ENCODE results near the gene TAAR5. TPM values are rescaled to one million over a fixed set of nuclear protein-coding genes. Genes with fewer than 3 reads are reported as not detected.

The TAAR5 gene
- total and polyA plus RNA-seq, 7 donors: not detected

- no peaks in the 10 kb centered on the region for H3K36me3 ChIP-seq (ENCODE audit: insufficient read depth in 1 of 2, low read depth in 1 of 2)
- H3K4me3 ChIP-seq: no peak overlapping the region
- H3K4me1 ChIP-seq: no peaks in the 10 kb centered on the region
- WGBS, 3 donors: 21 to 29% (median 26%) methylated on average over 3 of the region's 3 CpGs
- H3K9me3 ChIP-seq: no peaks in the 10 kb centered on the region
- no peak for DNase-seq
- no peak for TF ChIP-seq CTCF (IDR thresholded peaks at IDR 0.05)
- ATAC-seq: no peak
- peaks cover 0 to 3% (median 0%) of the 10 kb centered on the region in 3 donors for H3K27me3 ChIP-seq (ENCODE audit: insufficient read depth in 3 of 3, low read length in 2 of 3)
- H3K27ac ChIP-seq: no peak overlapping the region
- intact Hi-C loops (cut with DNase I): no loop called here
Measured at GRCh38 chr6:132598473-132598872, 8.9 kb upstream of the TAAR5 start.

- Histone ChIP-seq H3K4me1 (no peaks in the 10 kb centered on the region), H3K27ac (no peak overlapping the region), H3K27me3 (ENCODE audit: insufficient read depth in 3 of 3, low read length in 2 of 3) (peaks cover 0 to 3% (median 0%) of the 10 kb centered on the region in 3 donors), H3K36me3 (ENCODE audit: insufficient read depth in 1 of 2, low read depth in 1 of 2) (no peaks in the 10 kb centered on the region), H3K9me3 (no peaks in the 10 kb centered on the region), H3K4me3 (no peak overlapping the region)
- intact Hi-C loops (cut with DNase I): no loop called here
- ATAC-seq: no peak
- no peak for DNase-seq
- TF ChIP-seq CTCF (IDR thresholded peaks at IDR 0.05): no peak
- 73 to 88% (median 82%) methylated on average over 6 of the region's 6 CpGs for WGBS, 3 donors
Measured at GRCh38 chr6:132596201-132596600, 6.7 kb upstream of the TAAR5 start.

GRCh38 chr6:132592855-132593254, 3.3 kb upstream of the TAAR5 start:
- TF ChIP-seq CTCF (IDR thresholded peaks at IDR 0.05): no peak
- Histone ChIP-seq H3K4me1 (no peaks in the 10 kb centered on the region), H3K27me3 (ENCODE audit: insufficient read depth in 3 of 3, low read length in 2 of 3) (no peaks in the 10 kb centered on the region), H3K27ac (no peak overlapping the region), H3K9me3 (no peaks in the 10 kb centered on the region), H3K4me3 (no peak overlapping the region), H3K36me3 (ENCODE audit: insufficient read depth in 1 of 2, low read depth in 1 of 2) (no peaks in the 10 kb centered on the region)
- intact Hi-C loops (cut with DNase I): no loop called here
- ATAC-seq (no peak), DNase-seq (no peak)
- WGBS, 3 donors: 68 to 70% (median 69%) methylated on average over 2 of the region's 2 CpGs

GRCh38 chr6:132590362-132590761, 821 bp upstream of the TAAR5 start:
- H3K27me3 ChIP-seq (ENCODE audit: insufficient read depth in 3 of 3, low read length in 2 of 3): no peaks in the 10 kb centered on the region
- intact Hi-C loops (cut with DNase I): no loop called here
- 58 to 79% (median 65%) methylated on average over 1 of the region's 1 CpG for WGBS, 3 donors
- no peak overlapping the region for H3K4me3 ChIP-seq
- H3K36me3 ChIP-seq (ENCODE audit: insufficient read depth in 1 of 2, low read depth in 1 of 2): no peaks in the 10 kb centered on the region
- H3K4me1 ChIP-seq: no peaks in the 10 kb centered on the region
- DNase-seq (no peak), ATAC-seq (no peak)
- TF ChIP-seq CTCF (IDR thresholded peaks at IDR 0.05): no peak
- H3K27ac ChIP-seq: no peak overlapping the region
- H3K9me3 ChIP-seq: no peaks in the 10 kb centered on the region

- Histone ChIP-seq H3K9me3 (no peaks in the 10 kb centered on the region), H3K4me1 (no peaks in the 10 kb centered on the region), H3K27ac (no peak overlapping the region), H3K36me3 (ENCODE audit: insufficient read depth in 1 of 2, low read depth in 1 of 2) (no peaks in the 10 kb centered on the region), H3K27me3 (ENCODE audit: insufficient read depth in 3 of 3, low read length in 2 of 3) (no peaks in the 10 kb centered on the region), H3K4me3 (no peak overlapping the region)
- ATAC-seq: no peak
- WGBS, 3 donors: 61 to 84% (median 74%) methylated on average over 2 of the region's 2 CpGs
- DNase-seq: no peak
- TF ChIP-seq CTCF (IDR thresholded peaks at IDR 0.05): no peak
- intact Hi-C loops (cut with DNase I): no loop called here
Measured at GRCh38 chr6:132587424-132587823, 2.1 kb downstream of the TAAR5 start.
